AG08396 (cell line): ENCODE measurements around the gene ETFB.

ENCODE experiments used
- DNase-seq: peaks from one replicate; pipeline ENCODE4 v3.0.0; 2012; ENCODE audit warnings: low spot score, mixed read lengths

ETFB gene

DNA sequence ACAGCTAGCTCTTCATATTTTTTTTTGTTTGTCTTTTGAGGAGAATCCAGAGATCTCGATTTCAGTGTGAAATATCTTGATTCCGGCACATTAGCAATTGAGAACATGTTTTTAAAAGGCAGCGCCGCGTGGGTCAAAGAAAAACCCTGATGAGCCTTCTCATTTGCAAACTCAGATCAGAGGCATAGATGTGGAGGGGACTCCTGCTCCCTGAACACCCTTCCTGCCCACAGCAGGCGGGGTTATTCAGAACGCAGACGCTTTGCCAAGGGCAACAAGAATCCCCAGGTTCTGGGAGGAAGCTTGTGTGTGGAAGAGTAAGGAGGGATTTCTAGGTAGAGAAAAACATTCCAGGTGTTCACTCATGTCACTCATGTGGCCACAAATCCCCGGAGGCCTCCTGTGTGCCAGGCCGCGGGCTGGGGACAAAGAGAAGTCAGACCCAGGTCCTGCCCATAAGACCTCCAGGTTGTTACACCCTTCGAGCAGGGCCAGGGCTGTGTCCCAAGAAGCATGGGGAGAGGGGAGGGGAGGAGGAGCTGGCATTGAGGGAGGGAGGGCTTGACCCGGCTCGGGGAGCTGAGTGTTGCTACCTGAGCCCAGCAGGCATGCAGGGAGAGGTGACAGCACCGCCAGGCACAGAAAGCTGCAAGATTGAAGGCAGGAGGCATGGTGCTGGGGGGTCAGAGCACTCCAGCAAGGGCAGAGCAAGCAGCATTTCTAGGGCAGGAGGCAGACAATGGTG, 70.6 kb downstream of the ETFB start:
- DNase-seq = no peak
